Stimulated activated CD8-positive, alpha-beta memory T cell treated with anti-CD3 and anti-CD28 coated beads, Interleukin-12 subunit alpha, Interleukin-12 subunit beta, amount 100 ng/mL, for 24 hours (primary cell): ENCODE results near the gene PRMT5.
"Not testable (repeated sequence)": the region's sequence is repeated elsewhere in the genome, so short reads cannot be mapped to it uniquely, and the experiment has no call there.

Source experiments
- DNase-seq: peaks from one replicate; pipeline ENCODE4 v3.0.0-alpha.2; 2020; ENCODE audit errors: extremely low read depth

The PRMT5 gene

GRCh38 chr14:22932146-22932545 lies 3.0 kb upstream of the PRMT5 start:
- DNase-seq = no peak

GRCh38 chr14:22929961-22930364 lies 787 bp upstream of the PRMT5 start:
- no peak for DNase-seq

- no peak for DNase-seq
Measured at GRCh38 chr14:22928237-22929103, 706 bp downstream of the PRMT5 start.

GRCh38 chr14:22926316-22926715 lies 2.9 kb downstream of the PRMT5 start:
- DNase-seq = no peak

GRCh38 chr14:22925513-22925912 lies 3.7 kb downstream of the PRMT5 start:
- DNase-seq = no peak

GRCh38 chr14:22923746-22924145 lies 5.4 kb downstream of the PRMT5 start:
- no peak for DNase-seq

GRCh38 chr14:22922294-22922693 lies 6.9 kb downstream of the PRMT5 start:
- no peak for DNase-seq

- DNase-seq = no peak
Measured at GRCh38 chr14:22920697-22921096, 8.5 kb downstream of the PRMT5 start.

GRCh38 chr14:22919601-22919921 lies 9.6 kb downstream of the PRMT5 start:
- no peak for DNase-seq

GRCh38 chr14:22918804-22919600 lies 10.2 kb downstream of the PRMT5 start, which contains the start of gene RBM23:
Gene RBM23 (minus strand): TSS chr14:22919149.
- DNase-seq = peak; percentile 99

- DNase-seq = no peak
Measured at GRCh38 chr14:22915886-22916521, 13.2 kb downstream of the PRMT5 start.

- DNase-seq = not testable (repeated sequence)
Measured at GRCh38 chr14:22914836-22915235, 14.3 kb downstream of the PRMT5 start.

- DNase-seq = no peak
Measured at GRCh38 chr14:22910916-22911315, 18.3 kb downstream of the PRMT5 start.

GRCh38 chr14:22908601-22909000 lies 20.6 kb downstream of the PRMT5 start:
- DNase-seq = no peak

GRCh38 chr14:22907429-22907828 lies 21.7 kb downstream of the PRMT5 start:
- DNase-seq = no peak

GRCh38 chr14:22906073-22906472 lies 23.1 kb downstream of the PRMT5 start:
- no peak for DNase-seq

GRCh38 chr14:22905627-22906026 lies 23.5 kb downstream of the PRMT5 start:
- no peak for DNase-seq

GRCh38 chr14:22903742-22904087 lies 25.5 kb downstream of the PRMT5 start:
- DNase-seq = no peak

- no peak for DNase-seq
Measured at GRCh38 chr14:22901799-22902198, 27.4 kb downstream of the PRMT5 start.

- no peak for DNase-seq
Measured at GRCh38 chr14:22900081-22900799, 28.9 kb downstream of the PRMT5 start.

- DNase-seq = no peak
Measured at GRCh38 chr14:22898302-22899090, 30.7 kb downstream of the PRMT5 start.
